H1 (cell line): Measurements from ENCODE around the gene ARHGEF18. TPM values are rescaled to one million over a fixed set of nuclear protein-coding genes. Genes with fewer than 3 reads are reported as not detected.

ENCODE experiments used
- CTCF ChIA-PET: fragments of 300-600 bp; sonication (Branson Sonifier 250); formaldehyde crosslinking; loops from one replicate; lab custom pipeline; 2021; ENCODE audit not compliant: partially characterized antibody; lab: Charles Lee
- POLR2A ChIA-PET: fragments of 300-600 bp; sonication (Branson Sonifier 250); formaldehyde crosslinking; loops from one replicate; lab custom pipeline; 2021; ENCODE audit warnings: inconsistent platforms; ENCODE audit not compliant: partially characterized antibody; lab: Charles Lee
- DNase-seq, 2 experiments: peaks; one replicate each; pipeline versions ENCODE4 v3.0.0 to v3.0.0-alpha.2; 2010 to 2022; ENCODE audit warnings: low spot score in 2 of 2, low read depth in 1 of 2, mixed read lengths in 1 of 2
- FAIRE-seq: peaks from 2 replicates; lab custom pipeline; 2011; peaks lifted over from hg19 to GRCh38; lab: Jason Lieb, UNC
- H2AFZ ChIP-seq: 2 replicates; pipeline ENCODE4 v1.8.1; 2012; ENCODE audit warnings: low read length, inconsistent platforms
- H2AK5ac ChIP-seq: 2 replicates; pipeline ENCODE4 v1.6.1; 2013; ENCODE audit warnings: low read depth, low read length
- H2BK120ac ChIP-seq: replicated peaks from 2 replicates; pipeline ENCODE3; 2013; ENCODE audit warnings: low read depth, low read length, inconsistent platforms
- H2BK12ac ChIP-seq: 2 replicates; pipeline ENCODE4 v1.6.1; 2013; ENCODE audit warnings: low read depth, low read length
- H2BK15ac ChIP-seq: 2 replicates; pipeline ENCODE4 v1.6.1; 2013; ENCODE audit warnings: low read length
- H2BK20ac ChIP-seq: 2 replicates; pipeline ENCODE4 v1.6.1; 2013; ENCODE audit warnings: low read length
- H2BK5ac ChIP-seq: 2 replicates; pipeline ENCODE4 v1.6.1; 2013; ENCODE audit warnings: low read depth, low read length
- H3K14ac ChIP-seq: 2 replicates; pipeline ENCODE4 v1.6.1; 2013; ENCODE audit warnings: inconsistent platforms; ENCODE audit not compliant: insufficient read length
- H3K18ac ChIP-seq: 2 replicates; pipeline ENCODE4 v1.6.1; 2013; ENCODE audit warnings: low read length; ENCODE audit errors: extremely low read depth
- H3K23ac ChIP-seq: 2 replicates; pipeline ENCODE4 v1.6.1; 2013; ENCODE audit warnings: inconsistent platforms; ENCODE audit not compliant: insufficient read length
- H3K23me2 ChIP-seq: 2 replicates; pipeline ENCODE4 v1.6.1; 2013; ENCODE audit warnings: low read depth, low read length
- H3K27ac ChIP-seq: 2 replicates; pipeline ENCODE4 v1.6.1; 2011; ENCODE audit warnings: low read depth, low read length, inconsistent platforms
- H3K27me3 ChIP-seq, 4 experiments: replicated peaks in 1 of 4; 1 replicate in 1 of 4; 2 replicates in 3 of 4; pipeline versions ENCODE4 v1.6.1 to v1.8.1; 2011 to 2013; ENCODE audit warnings: low read length in 3 of 4, mild to moderate bottlenecking in 3 of 4, inconsistent platforms in 2 of 4, mixed read lengths in 2 of 4, moderate library complexity in 1 of 4; ENCODE audit not compliant: control insufficient read depth in 3 of 4, insufficient read depth in 3 of 4; ENCODE audit errors: extremely low read depth in 1 of 4
- H3K36me3 ChIP-seq, 4 experiments: 2 replicates each; pipeline versions ENCODE4 v1.6.1 to v1.8.1; 2011 to 2013; ENCODE audit warnings: mild to moderate bottlenecking in 4 of 4, low read length in 3 of 4, moderate library complexity in 2 of 4, control low read depth in 1 of 4, inconsistent platforms in 1 of 4; ENCODE audit not compliant: insufficient read depth in 4 of 4, control insufficient read depth in 2 of 4
- H3K4ac ChIP-seq: replicated peaks from 2 replicates; pipeline ENCODE3; 2013; ENCODE audit warnings: low read length, low read depth, mixed read lengths, inconsistent platforms; ENCODE audit not compliant: insufficient read length
- H3K4me1 ChIP-seq, 4 experiments: replicated peaks in 1 of 4; 1 replicate in 1 of 4; 2 replicates in 3 of 4; pipeline versions ENCODE4 v1.6.1 to v1.8.1; 2011 to 2013; ENCODE audit warnings: low read length in 3 of 4, inconsistent platforms in 2 of 4, mixed read lengths in 1 of 4; ENCODE audit not compliant: insufficient read depth in 4 of 4, control insufficient read depth in 3 of 4
- H3K4me2 ChIP-seq, 2 experiments: 2 replicates each; pipeline versions ENCODE4 v1.6.1 to v1.8.1; 2011 to 2013; ENCODE audit warnings: low read depth in 2 of 2, low read length in 2 of 2, control low read depth in 1 of 2, inconsistent platforms in 1 of 2, mild to moderate bottlenecking in 1 of 2; ENCODE audit not compliant: insufficient read depth in 1 of 2
- H3K4me3 ChIP-seq, 4 experiments: fragments of 200-600, 300-600 bp in 1 of 4; sonication (generic), shearing (Covaris generic), sonication (Bioruptor Twin) in 1 of 4; 2 replicates each; pipeline versions ENCODE4 v1.5.1 to v1.8.1; 2011 to 2016; ENCODE audit warnings: low read length in 4 of 4, low read depth in 3 of 4, control low read depth in 2 of 4, inconsistent platforms in 2 of 4, mild to moderate bottlenecking in 2 of 4, mixed read lengths in 1 of 4, moderate library complexity in 1 of 4; ENCODE audit not compliant: insufficient read depth in 2 of 4; ENCODE audit errors: extremely low read depth in 1 of 4
- H3K56ac ChIP-seq: replicated peaks from 2 replicates; pipeline ENCODE3; 2013; ENCODE audit warnings: low read depth, mild to moderate bottlenecking, mixed read lengths, low read length, inconsistent platforms; ENCODE audit not compliant: insufficient read length
- H3K79me1 ChIP-seq: 2 replicates; pipeline ENCODE4 v1.6.1; 2013; ENCODE audit warnings: low read depth, low read length, control low read depth
- H3K79me2 ChIP-seq, 2 experiments: 2 replicates each; pipeline versions ENCODE4 v1.6.1 to v1.8.1; 2012 to 2013; ENCODE audit warnings: low read length in 2 of 2, mild to moderate bottlenecking in 2 of 2, inconsistent platforms in 1 of 2; ENCODE audit not compliant: insufficient read depth in 2 of 2, control insufficient read depth in 1 of 2
- H3K9ac ChIP-seq, 4 experiments: replicated peaks in 1 of 4; 1 replicate in 1 of 4; 2 replicates in 3 of 4; pipeline versions ENCODE4 v1.6.1 to v1.8.1; 2011 to 2013; ENCODE audit warnings: low read depth in 3 of 4, low read length in 3 of 4, control low read depth in 2 of 4, mild to moderate bottlenecking in 2 of 4, moderate library complexity in 2 of 4, inconsistent platforms in 1 of 4; ENCODE audit errors: extremely low read depth in 1 of 4
- H3K9me3 ChIP-seq, 2 experiments: 2 replicates each; pipeline versions ENCODE4 v1.6.1 to v1.8.1; 2012 to 2013; ENCODE audit warnings: mild to moderate bottlenecking in 2 of 2, moderate library complexity in 2 of 2, control low read depth in 1 of 2, inconsistent platforms in 1 of 2, low read depth in 1 of 2, low read length in 1 of 2, mixed read lengths in 1 of 2; ENCODE audit not compliant: insufficient read depth in 2 of 2
- H4K20me1 ChIP-seq, 2 experiments: replicated peaks in 1 of 2; 2 replicates each; pipeline versions ENCODE3 to v1.8.1; 2011 to 2013; ENCODE audit warnings: inconsistent platforms in 2 of 2, low read length in 2 of 2, mild to moderate bottlenecking in 1 of 2; ENCODE audit not compliant: insufficient read depth in 2 of 2, control insufficient read depth in 1 of 2
- H4K5ac ChIP-seq: 2 replicates; pipeline ENCODE4 v1.6.1; 2013; ENCODE audit warnings: low read length, low read depth, mixed read lengths, inconsistent platforms; ENCODE audit not compliant: insufficient read length
- H4K8ac ChIP-seq: 2 replicates; pipeline ENCODE4 v1.8.0; 2013; ENCODE audit warnings: mild to moderate bottlenecking, moderate library complexity, low read length, inconsistent platforms; ENCODE audit not compliant: insufficient read depth; ENCODE audit errors: extremely low read depth
- H4K91ac ChIP-seq: replicated peaks from 2 replicates; pipeline ENCODE3; 2013; ENCODE audit warnings: low read length, mixed read lengths, inconsistent platforms; ENCODE audit not compliant: insufficient read length
- ASH2L ChIP-seq: fragments of 200-600, 300-600 bp; sonication (generic); IDR thresholded peaks from one replicate; pipeline ENCODE4 v1.7.1; 2017; ENCODE audit warnings: low read length
- BCL11A ChIP-seq, 2 experiments: IDR thresholded peaks; one replicate each; pipeline ENCODE4 v1.6.1; 2011; ENCODE audit warnings: low read depth in 2 of 2, low read length in 2 of 2, mild to moderate bottlenecking in 2 of 2
- BRCA1 ChIP-seq: IDR thresholded peaks from 2 replicates; pipeline ENCODE4 v1.6.1; 2012; ENCODE audit warnings: low read depth, low read length, improper control_type of control experiment
- CBX5 ChIP-seq: fragments of 300-800, 300-1000 bp; sonication (generic); IDR thresholded peaks from 2 replicates; pipeline ENCODE4 v1.7.1; 2016; ENCODE audit warnings: antibody characterized with exemption, low read length, low read depth
- CHD2 ChIP-seq: IDR thresholded peaks from 2 replicates; pipeline ENCODE4 v1.6.1; 2012; ENCODE audit warnings: low read length, improper control_type of control experiment
- EGR1 ChIP-seq: IDR thresholded peaks from 2 replicates; pipeline ENCODE4 v1.6.1; 2011; ENCODE audit warnings: low read depth, low read length, borderline replicate concordance
- MAFK ChIP-seq: IDR thresholded peaks from 2 replicates; pipeline ENCODE4 v1.6.1; 2012; ENCODE audit warnings: low read depth, mild to moderate bottlenecking, improper control_type of control experiment, low read length
- NRF1 ChIP-seq: IDR thresholded peaks from 2 replicates; pipeline ENCODE4 v1.6.1; 2011; ENCODE audit warnings: mild to moderate bottlenecking, low read depth, low read length, improper control_type of control experiment
- POLR2A ChIP-seq, 2 experiments: IDR thresholded peaks; 1 replicate in 1 of 2; 2 replicates in 1 of 2; pipeline ENCODE4 v1.6.1; 2011; ENCODE audit warnings: low read depth in 2 of 2, low read length in 2 of 2, mild to moderate bottlenecking in 2 of 2; ENCODE audit errors: control extremely low read depth in 1 of 2
- SIRT6 ChIP-seq: IDR thresholded peaks from one replicate; pipeline ENCODE4 v1.7.1; 2012; ENCODE audit warnings: low read length, inconsistent platforms
- SP2 ChIP-seq: IDR thresholded peaks from 2 replicates; pipeline ENCODE4 v1.6.1; 2012; ENCODE audit warnings: mild to moderate bottlenecking, low read length, inconsistent platforms
- SRF ChIP-seq: IDR thresholded peaks from 2 replicates; pipeline ENCODE4 v1.6.1; 2011; ENCODE audit warnings: mild to moderate bottlenecking, low read depth, low read length, moderate library complexity
- TCF12 ChIP-seq: IDR thresholded peaks from 2 replicates; pipeline ENCODE4 v1.6.1; 2011; ENCODE audit warnings: low read depth, mild to moderate bottlenecking, low read length
- WGBS, 2 experiments: shearing (Covaris generic) in 1 of 2; methylation state at CpG; one replicate each; pipeline versions ENCODE4 v1.1.6 to v1.1.7; 2013 to 2015; ENCODE audit warnings: low lambda C conversion rate in 2 of 2, mixed read lengths in 2 of 2, inconsistent platforms in 1 of 2, low coverage in 1 of 2, missing lambda C conversion rate in 1 of 2; ENCODE audit not compliant: insufficient replicate concordance in 2 of 2, insufficient coverage in 1 of 2, insufficient read length in 1 of 2; ENCODE audit errors: extremely low coverage in 1 of 2, missing lambda C conversion rate in 1 of 2; 5-methylcytosine and 5-hydroxymethylcytosine counted together
- polyA plus RNA-seq, 7 experiments: library from polyadenylated mRNA; depleted of rRNA in 3 of 7; stranded (reverse) in 5 of 7; unstranded in 2 of 7; fragments of >200 nt in 5 of 7; fragments of 200-250 nt in 2 of 7; gene quantifications; 1 replicate in 5 of 7; 2 replicates in 1 of 7; 4 replicates in 1 of 7; pipeline versions ENCODE4 v1.2.1 to v1.2.3, GENCODE V29; 2011 to 2013; ENCODE audit warnings: missing spikeins in 2 of 7, mixed read lengths in 2 of 7
- total RNA-seq: library from RNA; stranded (reverse); fragmentation: NEBNext Ultra II Directional; extraction: Animal tissue kit (Norgen Biotek cat#: 25700); gene quantifications from 2 replicates; pipeline ENCODE4 v1.2.1, GENCODE V29; 2021

The ARHGEF18 gene
- total and polyA plus RNA-seq, 2 of the 8 experiments (the other 6 are each of a cell fraction or from before 2014, with no cell fraction given): 12.2 to 35.9 TPM

- no peak overlapping the region for H3K4me2 ChIP-seq
Measured at GRCh38 chr19:7397687-7398086, 49.0 kb downstream of the ARHGEF18 start.

More at GRCh38 chr19:7397687-7398086, 49.0 kb downstream of the ARHGEF18 start:
- Histone ChIP-seq H2BK15ac (no peak overlapping the region), H2AFZ (no peak overlapping the region), H3K9ac (no peak overlapping the region), H3K23me2 (peaks cover 9% of the 10 kb centered on the region), H3K4ac (no peak overlapping the region), H3K23ac (no peak overlapping the region), H2AK5ac (no peak overlapping the region), H3K4me1 (peaks cover 0 to 8% (median 4%) of the 10 kb centered on the region in 4 experiments), H3K36me3 (no peaks in the 10 kb centered on the region), H3K18ac (no peak overlapping the region), H2BK12ac (no peak overlapping the region), H3K14ac (no peak overlapping the region), H3K4me3 (no peak overlapping the region), H2BK5ac (no peak overlapping the region), H3K79me2 (peaks cover 6 to 64% of the 10 kb centered on the region in 2 experiments), H4K5ac (no peak overlapping the region), H3K27ac (no peak overlapping the region), H2BK120ac (no peak overlapping the region), H4K8ac (no peak overlapping the region), H3K79me1 (peaks cover 9% of the 10 kb centered on the region), H3K56ac (no peak overlapping the region), H3K9me3 (no peaks in the 10 kb centered on the region), H4K91ac (no peak overlapping the region), H2BK20ac (no peak overlapping the region), H3K27me3 (0 out of 7 replicates have a peak, but pooled peaks cover 0 to 1% (median 0%) of the 10 kb centered on the region in 4 experiments), H4K20me1 (peaks cover 2 to 6% of the 10 kb centered on the region in 2 experiments)
- TF ChIP-seq TCF12 (no peak), BCL11A (IDR thresholded peaks at IDR 0.05; ENCODE audit: low read depth in 2 of 2, low read length in 2 of 2) (no peak), MAFK (no peak), BRCA1 (no peak), CHD2 (no peak), NRF1 (no peak), SRF (no peak), ASH2L (no peak), CBX5 (no peak), SP2 (no peak), SIRT6 (no peak), POLR2A (IDR thresholded peaks at IDR 0.05; ENCODE audit: control extremely low read depth in 1 of 2, low read depth in 2 of 2, low read length in 2 of 2) (no peak), EGR1 (no peak)
- DNase-seq (no peak), FAIRE-seq (no peak)
- ChIA-PET POLR2A (interaction anchor here (1.0 kb wide), 1 partner anchor 98 kb away, joined by 4 read pairs; no protein-coding TSS in a partner anchor), CTCF (interaction anchor here (0.6 to 1.7 kb wide), 10 partner anchors 8 to 204 kb away, joined by 3 to 5 read pairs (median 3); no protein-coding TSS in a partner anchor)
- 92% methylated on average over 8 of the region's 9 CpGs; no CpG with 5 or more reads in 1 of the 2 experiments for WGBS, 2 experiments
